WTC11 (cell line): Measurements from ENCODE around the gene CCBE1.

Experiments
- CTCF ChIP-seq: fragments of 200-600 bp; IDR thresholded peaks from 2 replicates; pipeline ENCODE4 v1.8.0; 2022; ENCODE audit warnings: antibody characterized with exemption
- FOXJ3 ChIP-seq: sonication (generic); formaldehyde crosslinking; IDR thresholded peaks from 2 replicates; pipeline ENCODE4 v1.9.0; 2021; ENCODE audit warnings: missing genetic modification reagents, mild to moderate bottlenecking, borderline replicate concordance
- MAX ChIP-seq: sonication (generic); formaldehyde crosslinking; IDR thresholded peaks from 2 replicates; pipeline ENCODE4 v1.8.0; 2022; ENCODE audit warnings: mild to moderate bottlenecking, missing genetic modification reagents
- NFYB ChIP-seq: sonication (generic); formaldehyde crosslinking; conservative IDR thresholded peaks from 2 replicates; pipeline ENCODE4 v1.8.0; 2022; ENCODE audit warnings: low read depth, missing genetic modification reagents

GRCh38 chr18:59691996-59692395 lies 5.2 kb downstream of the CCBE1 start:
- no peak for TF ChIP-seq CTCF
- no peak for TF ChIP-seq NFYB (CRISPR knock-in tag)
- no peak for TF ChIP-seq MAX (CRISPR knock-in tag)
- TF ChIP-seq FOXJ3 (CRISPR knock-in tag): no peak
